K562 (cell line): ENCODE results near the gene SMIM12. TPM values are rescaled to one million over a fixed set of nuclear protein-coding genes. Genes with fewer than 3 reads are reported as not detected.

ENCODE experiments used
- ATAC-seq: fragments of 200-7000 bp; cut with Tn5 transposase; 3 replicates; pipeline ENCODE4 v1.9.1; 2020; ENCODE audit warnings: moderate library complexity
- BruUV-seq: library from RNA; stranded (reverse); fragments of 400-500 nt; replicated peaks from 2 replicates; lab custom pipeline; 2021; lab: Mats Ljungman, UMichigan
- CTCF ChIA-PET: fragments of 300-600 bp; formaldehyde crosslinking; extraction: SDS; loops from one replicate; lab custom pipeline; 2021; ENCODE audit warnings: low intra/inter-chr PET ratio; lab: Yijun Ruan, JAX
- POLR2A ChIA-PET: fragments of 300-600, 350-650 bp; sonication (Branson Sonifier 250); formaldehyde crosslinking; extraction: SDS; loops from one replicate; lab custom pipeline; 2021; ENCODE audit warnings: antibody characterized with exemption, inconsistent platforms; lab: Yijun Ruan, JAX
- DNase-seq, 4 experiments: peaks; one replicate each; pipeline versions ENCODE4 v3.0.0 to v3.0.0-alpha.2; 2011 to 2018; ENCODE audit warnings: low spot score in 3 of 4, mixed read lengths in 3 of 4; ENCODE audit errors: extremely low read depth in 1 of 4
- FAIRE-seq: peaks from 2 replicates; lab custom pipeline; 2011; peaks lifted over from hg19 to GRCh38; lab: Jason Lieb, UNC
- H2AFZ ChIP-seq: 2 replicates; pipeline ENCODE4 v1.6.0; 2011; ENCODE audit warnings: low read depth, low read length, control low read depth, inconsistent platforms
- H3K27ac ChIP-seq: fragments of 200-600 bp; 3 replicates; pipeline ENCODE4 v1.8.0; 2011; ENCODE audit warnings: low read depth, mild to moderate bottlenecking, control low read depth, inconsistent platforms, low read length, moderate library complexity, mixed read lengths; ENCODE audit errors: extremely low read depth
- H3K27me3 ChIP-seq, 2 experiments: fragments of 300-600 bp in 1 of 2; 2 replicates in 1 of 2; 3 replicates in 1 of 2; pipeline versions ENCODE4 v1.6.0 to v1.8.0; 2011; ENCODE audit warnings: inconsistent platforms in 2 of 2, low read length in 2 of 2, mild to moderate bottlenecking in 1 of 2, mixed read lengths in 1 of 2, moderate library complexity in 1 of 2; ENCODE audit not compliant: control insufficient read depth in 2 of 2, insufficient read depth in 2 of 2
- H3K36me3 ChIP-seq: fragments of 300-600 bp; 3 replicates; pipeline ENCODE4 v1.8.0; 2011; ENCODE audit warnings: mild to moderate bottlenecking, low read length, inconsistent platforms; ENCODE audit not compliant: control insufficient read depth, insufficient read depth
- H3K4me1 ChIP-seq, 2 experiments: fragments of 200-600 bp in 1 of 2; replicated peaks in 1 of 2; 2 replicates in 1 of 2; 3 replicates in 1 of 2; pipeline versions ENCODE4 v1.5.1 to v1.8.0; 2011; ENCODE audit warnings: inconsistent platforms in 2 of 2, low read length in 2 of 2, mild to moderate bottlenecking in 1 of 2, mixed read lengths in 1 of 2, moderate library complexity in 1 of 2; ENCODE audit not compliant: control insufficient read depth in 2 of 2, insufficient read depth in 2 of 2
- H3K4me2 ChIP-seq: 2 replicates; pipeline ENCODE4 v1.6.1; 2011; ENCODE audit warnings: low read length, control low read depth, inconsistent platforms, mixed read lengths; ENCODE audit not compliant: insufficient read depth
- H3K4me3 ChIP-seq: fragments of 200-600 bp; sonication (generic), shearing (Covaris generic); 2 replicates; pipeline ENCODE4 v1.5.1; 2016; ENCODE audit warnings: control low read depth, inconsistent platforms
- H3K79me2 ChIP-seq: fragments of 200-600 bp; 3 replicates; pipeline ENCODE4 v1.8.0; 2011; ENCODE audit warnings: low read length, inconsistent platforms; ENCODE audit not compliant: control insufficient read depth, insufficient read depth
- H3K9ac ChIP-seq, 2 experiments: 2 replicates each; pipeline versions ENCODE4 v1.6.0 to v1.6.1; 2011; ENCODE audit warnings: low read depth in 2 of 2, low read length in 2 of 2, control low read depth in 1 of 2, inconsistent platforms in 1 of 2, mild to moderate bottlenecking in 1 of 2, mixed read lengths in 1 of 2; ENCODE audit not compliant: insufficient read depth in 1 of 2
- H3K9me1 ChIP-seq: one replicate; pipeline ENCODE4 v1.6.0; 2011; ENCODE audit warnings: inconsistent platforms, mild to moderate bottlenecking, low read length, moderate library complexity; ENCODE audit not compliant: control insufficient read depth, insufficient read depth
- H3K9me3 ChIP-seq: replicated peaks from 2 replicates; pipeline ENCODE4 v1.5.1; 2011; ENCODE audit warnings: low read depth, low read length, inconsistent platforms; ENCODE audit not compliant: control insufficient read depth, insufficient read depth
- H4K20me1 ChIP-seq: replicated peaks from 2 replicates; pipeline ENCODE4 v1.6.1; 2011; ENCODE audit warnings: low read length, inconsistent platforms, mixed read lengths; ENCODE audit not compliant: control insufficient read depth, insufficient read depth
- WGBS: fragments of 100-300 bp; shearing (Covaris generic); methylation state at CpG from one replicate; pipeline ENCODE4 v1.1.6; 2016; ENCODE audit warnings: low coverage, mixed read lengths; ENCODE audit not compliant: insufficient coverage; ENCODE audit errors: missing lambda C conversion rate; 5-methylcytosine and 5-hydroxymethylcytosine counted together
- in situ Hi-C: fragments of 300-500 bp; cut with MboI; formaldehyde crosslinking; loops from 4 replicates; pipeline ENCODE4 v1.15.0; 2018; ENCODE audit warnings: inconsistent platforms, mixed read lengths
- intact Hi-C: fragments of 100-400 bp; cut with micrococcal nuclease; formaldehyde crosslinking; loops from 2 replicates; pipeline ENCODE4 v1.14.2; 2022
- polyA plus RNA-seq, 8 experiments: library from polyadenylated mRNA; depleted of rRNA in 4 of 8; stranded (reverse) in 5 of 8; unstranded in 3 of 8; fragments of >200 nt; fragmentation: Nextera tagmentation in 2 of 8; fragmentation: Illumina TruSeq in 1 of 8; extraction: Ambion mirVana in 2 of 8; extraction: Trizol in 1 of 8; gene quantifications; 2 replicates each; pipeline versions ENCODE4 v1.2.1 to v1.2.3, GENCODE V29; 2011 to 2014; ENCODE audit warnings: inconsistent platforms in 1 of 8, missing spikeins in 1 of 8
- total RNA-seq, 7 experiments: library from RNA; depleted of rRNA in 6 of 7; stranded (reverse); fragments of >200 nt in 6 of 7; fragmentation: Illumina TruSeq in 2 of 7; extraction: Trizol in 2 of 7; gene quantifications; 2 replicates each; pipeline versions ENCODE4 v1.2.1 to v1.2.3, GENCODE V29; 2011 to 2021; ENCODE audit warnings: low replicate concordance in 1 of 7
- TF ChIP-seq, protein P1 (sequence below): fragments of 250-450 bp; sonication (Bioruptor Pico); IDR thresholded peaks from 2 replicates; pipeline ENCODE4 v1.8.0; 2021; ENCODE audit warnings: moderate library complexity, mild to moderate bottlenecking, inconsistent platforms
- TF ChIP-seq, protein P2 (sequence below), 3 experiments: fragments of 200-800 bp in 1 of 3; sonication (Bioruptor generic) in 1 of 3; sonication (generic) in 1 of 3; formaldehyde crosslinking in 1 of 3; IDR thresholded peaks; 2 replicates each; pipeline versions ENCODE4 v1.6.1 to v1.8.0; 2016 to 2022; ENCODE audit warnings: mild to moderate bottlenecking in 2 of 3, missing compliant biosample characterization in 2 of 3, missing genetic modification characterization in 2 of 3, missing genetic modification reagents in 1 of 3

The SMIM12 gene
- total and polyA plus RNA-seq, 9 of the 15 experiments (the other 6 are each of a cell fraction or from before 2014, with no cell fraction given), result 51.7 to 112 (median 63.9) TPM

DNA sequence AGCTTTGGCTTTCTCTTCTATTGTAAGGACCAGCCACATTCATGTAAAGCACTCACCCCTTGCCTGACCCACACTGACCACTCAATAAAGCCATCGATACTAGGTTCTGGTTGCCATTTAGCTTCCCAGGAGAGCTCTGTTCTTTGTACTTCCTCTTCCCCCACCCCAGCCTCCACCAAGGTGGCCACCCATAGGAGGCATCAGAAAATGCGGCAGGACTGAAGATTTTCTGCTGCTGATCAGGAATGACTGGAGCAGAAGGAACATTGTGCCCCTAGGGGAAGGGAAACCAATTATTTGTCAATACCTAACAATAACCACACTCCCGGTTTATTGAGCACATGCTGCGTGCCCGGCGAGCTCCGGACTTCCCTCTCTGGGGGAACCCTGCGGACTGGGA lies 5.2 kb upstream of the SMIM12 start:
- ATAC-seq (no peak), FAIRE-seq (no peak), DNase-seq (peak in 2 of 4 experiments; percentile 32 to 42)
- Histone ChIP-seq H2AFZ (0 out of 2 replicates have a peak overlapping the region, but pooled peaks have one; percentile 5), H4K20me1 (no peaks in the 10 kb centered on the region; the same call in 1 of the 2 replicates), H3K79me2 (no peaks in the 10 kb centered on the region), H3K9ac (0 out of 4 replicates have a peak overlapping the region, but pooled peaks of 1 of the 2 experiments have one; percentile 2), H3K36me3 (no peaks in the 10 kb centered on the region), H3K9me1 (no peaks in the 10 kb centered on the region), H3K4me1 (peaks cover 9 to 30% of the 10 kb centered on the region in 2 experiments; a peak in 4 of 5 replicates), H3K9me3 (peaks cover 5% of the 10 kb centered on the region), H3K4me2 (no peak overlapping the region), H3K27me3 (peaks cover 18 to 29% of the 10 kb centered on the region in 2 experiments; a peak in 4 of 5 replicates), H3K4me3 (no peak overlapping the region), H3K27ac (no peak overlapping the region)
- CTCF ChIA-PET, result interaction anchor here (1.4 to 3.2 kb wide), 2 partner anchors 12 to 78 kb away, joined by 5 to 15 read pairs; no protein-coding TSS in a partner anchor
- intact Hi-C loops (loop anchor here (10.0 kb wide), 1 partner anchor 570 kb away; no protein-coding TSS in a partner anchor), in situ Hi-C loops (no loop called here)
- BruUV-seq, result no TSS peak
- TF ChIP-seq, protein P1, sequence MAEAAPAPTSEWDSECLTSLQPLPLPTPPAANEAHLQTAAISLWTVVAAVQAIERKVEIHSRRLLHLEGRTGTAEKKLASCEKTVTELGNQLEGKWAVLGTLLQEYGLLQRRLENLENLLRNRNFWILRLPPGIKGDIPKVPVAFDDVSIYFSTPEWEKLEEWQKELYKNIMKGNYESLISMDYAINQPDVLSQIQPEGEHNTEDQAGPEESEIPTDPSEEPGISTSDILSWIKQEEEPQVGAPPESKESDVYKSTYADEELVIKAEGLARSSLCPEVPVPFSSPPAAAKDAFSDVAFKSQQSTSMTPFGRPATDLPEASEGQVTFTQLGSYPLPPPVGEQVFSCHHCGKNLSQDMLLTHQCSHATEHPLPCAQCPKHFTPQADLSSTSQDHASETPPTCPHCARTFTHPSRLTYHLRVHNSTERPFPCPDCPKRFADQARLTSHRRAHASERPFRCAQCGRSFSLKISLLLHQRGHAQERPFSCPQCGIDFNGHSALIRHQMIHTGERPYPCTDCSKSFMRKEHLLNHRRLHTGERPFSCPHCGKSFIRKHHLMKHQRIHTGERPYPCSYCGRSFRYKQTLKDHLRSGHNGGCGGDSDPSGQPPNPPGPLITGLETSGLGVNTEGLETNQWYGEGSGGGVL (CRISPR knock-in tag), result no peak
- TF ChIP-seq, protein P2, sequence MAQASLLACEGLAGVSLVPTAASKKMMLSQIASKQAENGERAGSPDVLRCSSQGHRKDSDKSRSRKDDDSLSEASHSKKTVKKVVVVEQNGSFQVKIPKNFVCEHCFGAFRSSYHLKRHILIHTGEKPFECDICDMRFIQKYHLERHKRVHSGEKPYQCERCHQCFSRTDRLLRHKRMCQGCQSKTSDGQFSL (CRISPR knock-in tag; IDR thresholded peaks at IDR 0.05), result peak; percentile 72; the same call in 1 of the 2 replicates
- TF ChIP-seq, protein P2 (tag; IDR thresholded peaks at IDR 0.05), result no peak
- POLR2A ChIA-PET, result interaction anchor here (0.6 to 1.5 kb wide), 3 partner anchors 12 to 728 kb away, joined by 3 to 4 read pairs (median 3); no protein-coding TSS in a partner anchor
- WGBS, result 74% methylated on average over 8 of the region's 8 CpGs
